Osteocyte (in vitro differentiated cells): Measurements from ENCODE around the gene GPC5. TPM values are rescaled to one million over a fixed set of nuclear protein-coding genes. Genes with fewer than 3 reads are reported as not detected.

Source experiments
- DNase-seq: peaks from one replicate; pipeline ENCODE4 v3.0.0; 2021; ENCODE audit warnings: mixed read lengths; ENCODE audit not compliant: unreplicated experiment; ENCODE audit errors: extremely low spot score
- H3K27ac Mint-ChIP-seq: one replicate; pipeline ENCODE4 v1.8.0; 2021; ENCODE audit warnings: mild to moderate bottlenecking, mixed read lengths; ENCODE audit not compliant: unreplicated experiment
- H3K27me3 Mint-ChIP-seq: one replicate; pipeline ENCODE4 v1.8.0; 2021; ENCODE audit warnings: mixed read lengths; ENCODE audit not compliant: unreplicated experiment
- H3K36me3 Mint-ChIP-seq: one replicate; pipeline ENCODE4 v1.8.0; 2021; ENCODE audit warnings: mixed read lengths; ENCODE audit not compliant: unreplicated experiment
- H3K4me1 Mint-ChIP-seq: one replicate; pipeline ENCODE4 v1.8.0; 2021; ENCODE audit warnings: mixed read lengths; ENCODE audit not compliant: unreplicated experiment
- H3K4me3 Mint-ChIP-seq: one replicate; pipeline ENCODE4 v1.8.0; 2021; ENCODE audit warnings: mild to moderate bottlenecking, moderate library complexity, mixed read lengths; ENCODE audit not compliant: unreplicated experiment
- H3K9me3 Mint-ChIP-seq: one replicate; pipeline ENCODE4 v1.8.0; 2021; ENCODE audit warnings: mixed read lengths; ENCODE audit not compliant: unreplicated experiment
- CTCF ChIP-seq: fragments of 200-600 bp; sonication (generic); IDR thresholded peaks from 2 replicates; pipeline ENCODE4 v1.5.0; 2021; ENCODE audit warnings: antibody characterized with exemption, mild to moderate bottlenecking, moderate library complexity
- total RNA-seq: library from RNA; stranded (reverse); gene quantifications from 2 replicates; pipeline ENCODE4 v1.2.1, GENCODE V29; 2021

Gene GPC5
- total RNA-seq, 1 donor from 2014 or later, result 12.9 TPM

GRCh38 chr13:92044351-92044750 is 645.9 kb downstream of the GPC5 start:
- Mint-ChIP-seq H3K36me3 (no peaks in the 10 kb centered on the region), H3K27me3 (peaks cover 2% of the 10 kb centered on the region)
- TF ChIP-seq CTCF, result no peak

GRCh38 chr13:92054389-92054788 is 656.0 kb downstream of the GPC5 start:
- no peak for TF ChIP-seq CTCF
- no peaks in the 10 kb centered on the region for H3K27me3 Mint-ChIP-seq
- H3K4me1 Mint-ChIP-seq, result no peaks in the 10 kb centered on the region
- peaks cover 8% of the 10 kb centered on the region for H3K9me3 Mint-ChIP-seq
- DNase-seq, result no peak
- no peak overlapping the region for H3K4me3 Mint-ChIP-seq
- H3K27ac Mint-ChIP-seq, result no peak overlapping the region
- H3K36me3 Mint-ChIP-seq, result no peaks in the 10 kb centered on the region

More at GRCh38 chr13:92044351-92044750, 645.9 kb downstream of the GPC5 start:
- no peak for DNase-seq
- Mint-ChIP-seq H3K9me3 (no peaks in the 10 kb centered on the region), H3K27ac (no peak overlapping the region), H3K4me1 (no peaks in the 10 kb centered on the region), H3K4me3 (no peak overlapping the region)

GRCh38 chr13:92074658-92075057 is 676.2 kb downstream of the GPC5 start:
- H3K9me3 Mint-ChIP-seq, result no peaks in the 10 kb centered on the region
- H3K27me3 Mint-ChIP-seq, result no peaks in the 10 kb centered on the region
- H3K27ac Mint-ChIP-seq, result no peak overlapping the region
- H3K4me1 Mint-ChIP-seq, result no peaks in the 10 kb centered on the region
- H3K4me3 Mint-ChIP-seq, result no peak overlapping the region
- no peaks in the 10 kb centered on the region for H3K36me3 Mint-ChIP-seq
- DNase-seq, result no peak
- TF ChIP-seq CTCF, result peak; percentile 53

GRCh38 chr13:92097337-92097903 is 699.0 kb downstream of the GPC5 start:
- H3K27me3 Mint-ChIP-seq, result peaks cover 6% of the 10 kb centered on the region
- no peaks in the 10 kb centered on the region for H3K4me1 Mint-ChIP-seq
- no peak for TF ChIP-seq CTCF
- no peak overlapping the region for H3K27ac Mint-ChIP-seq
- no peaks in the 10 kb centered on the region for H3K36me3 Mint-ChIP-seq
- peaks cover 9% of the 10 kb centered on the region for H3K9me3 Mint-ChIP-seq
- DNase-seq, result no peak
- no peak overlapping the region for H3K4me3 Mint-ChIP-seq

- no peak for DNase-seq
- peaks cover 4% of the 10 kb centered on the region for H3K9me3 Mint-ChIP-seq
- no peak for TF ChIP-seq CTCF
- no peak overlapping the region for H3K4me3 Mint-ChIP-seq
- no peak overlapping the region for H3K27ac Mint-ChIP-seq
- no peaks in the 10 kb centered on the region for H3K36me3 Mint-ChIP-seq
- H3K4me1 Mint-ChIP-seq, result no peaks in the 10 kb centered on the region
- H3K27me3 Mint-ChIP-seq, result peaks cover 4% of the 10 kb centered on the region
Observed at GRCh38 chr13:92101801-92102200, 703.4 kb downstream of the GPC5 start.
